HG03066 (cell line): ENCODE measurements around the gene CAND1.
"Not testable (repeated sequence)": the region's sequence is repeated elsewhere in the genome, so short reads cannot be mapped to it uniquely, and the experiment has no call there.

Experiments
- ATAC-seq: cut with Tn5 transposase; IDR thresholded peaks from one replicate; pipeline ENCODE4 v1.9.1; 2021; ENCODE audit warnings: low read depth; ENCODE audit not compliant: unreplicated experiment

The CAND1 gene

DNA sequence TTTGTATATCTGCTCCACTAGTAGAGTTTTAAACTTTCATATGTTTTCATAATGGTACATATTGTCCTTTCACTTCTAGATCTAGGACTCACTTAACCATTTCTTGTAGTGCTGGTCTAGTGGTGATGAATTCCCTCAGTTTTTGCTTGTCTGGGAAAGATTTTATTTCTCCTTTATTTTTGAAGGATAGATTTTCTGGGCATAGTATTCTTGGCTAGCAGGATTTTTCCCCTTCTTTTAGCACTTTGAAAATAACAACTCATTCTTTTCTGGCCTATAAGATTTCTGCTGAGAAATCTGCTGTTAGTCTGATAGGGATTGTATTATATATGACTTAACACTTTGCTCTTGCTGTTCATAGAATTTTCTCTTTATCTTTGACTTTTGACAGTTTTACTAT lies 69.3 kb downstream of the CAND1 start:
- no peak for ATAC-seq

DNA sequence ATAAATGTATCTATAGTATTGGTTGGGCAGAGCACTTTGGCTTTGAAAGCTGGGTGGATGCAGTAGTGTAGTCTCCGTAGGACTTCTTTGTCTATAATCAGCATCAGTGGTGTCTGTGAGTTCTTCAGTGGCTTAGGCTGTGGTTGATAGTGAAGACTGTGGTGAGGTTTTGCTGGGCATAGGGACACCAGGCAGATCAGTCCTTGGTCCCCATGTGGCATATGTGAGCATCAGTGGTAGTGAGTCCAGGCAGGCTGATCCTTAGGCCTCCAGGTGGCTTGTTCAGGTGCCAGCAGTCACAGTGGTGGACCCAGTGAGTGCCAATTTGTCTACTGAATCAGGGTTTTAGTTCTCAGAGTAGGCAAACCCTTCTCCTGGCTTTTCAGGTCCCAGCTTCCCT lies 70.4 kb downstream of the CAND1 start:
- no peak for ATAC-seq

DNA sequence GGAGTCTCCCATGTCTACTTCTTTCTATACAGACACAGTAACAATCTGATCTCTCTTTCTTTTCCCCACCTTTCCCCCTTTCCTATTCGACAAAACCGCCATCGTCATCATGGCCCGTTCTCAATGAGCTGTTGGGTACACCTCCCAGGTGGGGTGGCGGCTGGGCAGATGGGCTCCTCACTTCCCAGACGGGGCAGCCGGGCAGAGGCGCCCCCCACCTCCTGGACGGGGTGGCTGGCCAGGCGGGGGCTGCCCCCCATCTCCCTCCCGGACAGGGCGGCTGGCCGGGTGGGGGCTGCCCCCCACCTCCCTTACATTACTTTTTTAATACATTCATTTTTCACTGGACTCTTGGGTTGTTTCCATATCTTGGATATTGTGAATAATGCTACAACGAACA lies 71.9 kb downstream of the CAND1 start:
- ATAC-seq, result not testable (repeated sequence)

- ATAC-seq, result no peak
These were observed 76.0 kb downstream of the CAND1 start for GRCh38 chr12:67344979-67345710.

DNA sequence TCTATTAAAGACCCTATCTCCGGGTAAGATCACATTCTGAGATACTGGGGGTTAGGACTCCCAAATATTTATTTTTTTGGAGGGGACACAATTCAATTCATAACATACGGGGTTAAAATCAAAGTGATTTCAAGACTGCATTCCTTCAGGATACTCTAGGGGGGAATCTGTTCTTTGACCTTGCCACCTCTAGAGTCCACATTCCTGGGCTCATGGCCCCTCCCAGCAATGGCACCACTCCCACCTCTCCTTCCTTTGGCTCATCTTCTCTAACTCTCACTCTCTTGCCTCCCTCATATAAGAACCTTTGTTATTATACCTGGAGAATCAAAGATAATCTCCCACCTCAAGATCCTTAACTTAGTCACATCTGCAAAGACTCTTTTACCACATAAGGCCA lies 79.5 kb downstream of the CAND1 start:
- ATAC-seq, result no peak

DNA sequence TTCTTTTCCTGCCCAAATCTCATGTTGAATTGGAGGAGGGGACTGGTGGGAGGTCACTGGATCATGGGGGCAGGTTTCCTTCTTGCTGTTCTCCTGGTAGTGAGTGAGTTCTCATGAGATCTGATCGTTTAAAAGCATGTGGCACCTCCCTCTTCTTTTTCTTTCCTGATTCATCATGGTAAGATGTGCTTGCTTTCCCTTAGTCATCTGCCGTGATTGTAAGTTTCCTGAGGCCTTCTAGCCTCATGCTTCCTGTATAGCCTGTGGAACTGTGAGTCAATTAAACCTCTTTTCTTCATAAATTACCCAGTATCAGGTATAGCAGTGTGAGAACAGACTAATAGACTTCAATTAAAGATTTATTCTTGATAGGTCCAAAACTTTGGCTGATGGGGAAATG lies 83.5 kb downstream of the CAND1 start:
- no peak for ATAC-seq

DNA sequence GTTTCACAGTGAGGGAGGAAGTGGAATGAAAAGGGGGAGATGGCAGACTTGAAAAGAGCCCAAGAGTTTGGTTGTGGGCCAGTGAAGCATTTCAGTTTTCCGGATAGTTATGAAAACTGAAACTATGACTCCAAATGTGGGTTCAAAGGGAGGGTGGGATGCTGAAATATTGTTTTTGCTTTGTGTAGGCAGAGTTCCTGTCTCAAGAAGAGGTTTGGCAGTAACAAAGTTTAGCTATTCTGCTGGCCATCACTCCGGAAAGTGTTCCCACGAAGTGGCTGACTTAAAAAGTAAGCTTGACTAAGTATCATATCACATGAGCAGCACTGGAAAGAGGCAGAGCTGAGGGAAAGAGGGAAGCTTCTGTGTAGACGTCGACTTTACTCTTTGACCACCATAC lies 85.2 kb downstream of the CAND1 start:
- no peak for ATAC-seq

GRCh38 chr12:67354966-67355365 lies 85.8 kb downstream of the CAND1 start:
- ATAC-seq, result no peak

GRCh38 chr12:67355428-67356379 lies 86.5 kb downstream of the CAND1 start:
- no peak for ATAC-seq

- ATAC-seq, result no peak
These were observed 87.2 kb downstream of the CAND1 start for GRCh38 chr12:67356380-67356774.

DNA sequence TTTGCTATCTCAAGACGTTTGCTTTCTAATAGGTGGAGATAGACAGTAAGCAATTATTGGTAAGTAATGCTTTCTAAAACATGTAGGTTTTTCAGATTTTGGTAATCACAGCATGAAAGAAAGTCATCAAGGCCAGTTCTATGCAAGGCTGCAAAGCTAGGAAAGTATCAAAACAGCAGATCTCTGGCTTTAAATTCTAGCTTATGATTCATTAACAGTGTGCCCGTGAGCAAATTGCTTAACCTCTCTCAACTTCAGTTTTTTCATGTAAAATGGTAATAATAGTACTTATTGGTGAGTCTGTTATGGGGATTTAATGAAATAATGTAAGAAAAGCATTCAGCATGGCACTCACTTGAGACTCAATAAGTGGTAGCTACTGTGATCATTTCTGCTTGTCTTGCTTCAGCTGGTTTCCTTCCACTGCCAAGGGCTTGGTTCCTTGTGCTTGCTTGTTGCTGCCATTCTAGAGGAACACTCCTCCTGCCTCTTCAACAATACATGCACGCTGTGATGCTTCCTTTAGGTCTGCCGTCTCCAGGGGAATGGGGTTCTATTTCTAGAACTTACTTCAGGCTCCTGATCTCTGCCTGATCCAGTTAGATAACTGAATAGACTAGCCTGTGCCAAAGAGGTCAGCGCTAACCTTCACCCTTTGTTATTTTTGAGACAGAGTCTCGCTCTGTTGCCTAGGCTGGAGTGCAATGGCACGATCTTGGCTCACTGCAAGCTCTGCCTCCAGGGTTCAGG lies 88.4 kb downstream of the CAND1 start:
- no peak for ATAC-seq

GRCh38 chr12:67358781-67359338 lies 89.7 kb downstream of the CAND1 start:
- ATAC-seq, result no peak

GRCh38 chr12:67362526-67362925 lies 93.4 kb downstream of the CAND1 start:
- no peak for ATAC-seq

DNA sequence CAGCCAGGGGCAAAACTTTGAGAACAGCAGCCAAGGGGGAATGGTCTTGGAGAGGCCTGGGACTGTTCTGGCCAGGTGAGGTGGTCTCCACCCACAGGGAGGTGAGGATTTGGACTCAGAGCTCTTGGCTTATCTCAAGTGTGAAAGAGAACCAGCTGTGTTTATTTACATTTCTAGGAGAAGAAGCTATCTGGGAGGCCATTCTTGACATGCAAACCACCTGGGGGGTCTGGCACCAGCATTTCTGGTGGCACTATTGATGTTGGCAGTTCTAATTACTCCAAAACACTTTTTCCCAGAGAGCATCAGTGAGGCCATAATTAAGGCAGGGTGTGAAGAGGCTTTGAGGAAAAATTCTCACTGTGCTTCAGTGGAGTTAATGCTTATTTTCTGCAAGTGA lies 95.1 kb downstream of the CAND1 start:
- ATAC-seq, result no peak

DNA sequence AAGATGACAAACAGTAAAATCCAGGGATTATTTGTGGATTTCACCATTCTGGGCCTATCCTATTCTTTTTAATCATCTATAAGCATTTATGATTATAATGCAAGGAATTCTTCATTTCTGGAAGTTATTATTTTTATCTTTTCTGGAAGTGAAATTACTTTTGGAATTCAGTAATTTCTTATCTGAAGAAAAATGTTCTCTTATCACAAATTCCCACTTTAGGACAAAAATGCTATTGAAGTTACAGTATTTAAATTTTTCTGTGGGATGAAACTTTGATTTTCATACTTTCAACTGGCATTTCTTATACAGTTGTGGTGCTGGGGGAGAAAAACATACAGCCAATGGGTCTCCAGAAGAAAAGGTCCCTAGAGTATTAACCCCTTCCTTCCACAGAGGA lies 96.0 kb downstream of the CAND1 start:
- ATAC-seq, result no peak

DNA sequence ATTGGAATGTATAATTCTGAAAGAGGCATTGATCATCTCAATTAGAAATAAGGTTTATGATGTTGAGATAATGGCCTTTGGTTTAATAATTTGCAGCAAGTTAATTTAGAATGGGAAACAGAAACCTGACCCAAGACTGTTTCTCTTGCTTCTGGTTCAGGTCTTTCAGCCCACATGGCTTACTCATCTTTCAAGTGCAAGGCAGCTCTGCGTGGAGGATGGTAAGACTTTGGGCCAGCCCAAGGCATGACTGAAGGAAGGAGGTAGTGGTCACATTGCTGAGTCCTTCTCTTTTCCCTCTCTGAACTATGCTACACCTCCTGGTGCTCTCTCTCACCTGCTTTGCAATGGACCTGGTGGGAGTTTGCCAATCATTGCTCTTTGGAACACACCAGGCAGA lies 98.7 kb downstream of the CAND1 start:
- no peak for ATAC-seq
